HG02884 (cell line): Measurements from ENCODE around the gene AP1S1.
"Not testable (repeated sequence)": the region's sequence is repeated elsewhere in the genome, so short reads cannot be mapped to it uniquely, and the experiment has no call there.

Experiments used
- ATAC-seq: cut with Tn5 transposase; IDR thresholded peaks from one replicate; pipeline ENCODE4 v1.9.1; 2021; ENCODE audit warnings: mild to moderate bottlenecking, moderate library complexity; ENCODE audit not compliant: unreplicated experiment

AP1S1 gene

DNA sequence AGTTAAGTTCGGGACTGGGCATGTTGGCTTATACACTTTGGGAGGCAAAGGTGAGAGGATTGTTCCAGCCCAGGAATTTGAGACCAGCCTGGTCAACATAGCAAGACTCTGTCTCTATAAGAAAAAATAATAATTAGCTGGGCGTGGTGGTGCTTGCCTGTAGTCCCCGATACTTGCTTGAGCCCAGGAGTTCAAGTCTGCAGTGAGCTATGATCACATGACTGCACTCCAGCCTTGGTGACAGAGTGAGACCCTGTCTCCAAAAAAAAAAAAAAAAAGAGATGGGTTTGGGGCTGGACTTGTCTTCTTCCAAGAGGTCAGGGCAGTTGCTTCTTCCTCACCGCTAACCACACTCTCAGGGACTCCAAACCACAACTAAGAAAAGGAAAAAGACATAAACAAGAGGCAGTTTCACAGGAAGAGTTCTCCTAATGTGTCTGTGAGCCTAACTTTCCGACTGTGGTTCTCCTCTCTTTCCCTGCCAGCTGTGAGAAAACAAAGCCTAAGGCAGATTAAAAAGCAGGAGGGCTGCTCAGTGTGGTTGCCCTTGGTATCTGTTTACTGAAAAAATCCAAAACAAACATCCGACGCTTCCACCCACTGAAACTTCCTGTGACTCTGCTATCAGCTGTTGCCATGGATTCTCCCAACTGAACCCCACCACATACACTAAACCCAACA is 29.8 kb upstream of the AP1S1 start:
- no peak for ATAC-seq

DNA sequence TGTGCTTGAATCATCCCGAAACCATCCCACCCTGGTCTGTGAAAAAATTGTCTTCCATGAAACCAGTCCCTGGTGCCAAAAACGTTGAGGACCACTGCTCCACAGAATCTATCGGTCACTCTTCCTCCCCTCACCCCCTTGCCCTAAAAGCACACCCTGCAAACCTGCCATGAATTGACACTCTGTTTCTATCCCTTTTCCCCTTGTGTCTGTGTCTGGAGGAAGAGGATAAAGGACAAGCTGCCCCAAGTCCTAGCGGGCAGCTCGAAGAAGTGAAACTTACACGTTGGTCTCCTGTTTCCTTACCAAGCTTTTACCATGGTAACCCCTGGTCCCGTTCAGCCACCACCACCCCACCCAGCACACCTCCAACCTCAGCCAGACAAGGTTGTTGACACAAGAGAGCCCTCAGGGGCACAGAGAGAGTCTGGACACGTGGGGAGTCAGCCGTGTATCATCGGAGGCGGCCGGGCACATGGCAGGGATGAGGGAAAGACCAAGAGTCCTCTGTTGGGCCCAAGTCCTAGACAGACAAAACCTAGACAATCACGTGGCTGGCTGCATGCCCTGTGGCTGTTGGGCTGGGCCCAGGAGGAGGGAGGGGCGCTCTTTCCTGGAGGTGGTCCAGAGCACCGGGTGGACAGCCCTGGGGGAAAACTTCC is 28.2 kb upstream of the AP1S1 start:
- no peak for ATAC-seq

DNA sequence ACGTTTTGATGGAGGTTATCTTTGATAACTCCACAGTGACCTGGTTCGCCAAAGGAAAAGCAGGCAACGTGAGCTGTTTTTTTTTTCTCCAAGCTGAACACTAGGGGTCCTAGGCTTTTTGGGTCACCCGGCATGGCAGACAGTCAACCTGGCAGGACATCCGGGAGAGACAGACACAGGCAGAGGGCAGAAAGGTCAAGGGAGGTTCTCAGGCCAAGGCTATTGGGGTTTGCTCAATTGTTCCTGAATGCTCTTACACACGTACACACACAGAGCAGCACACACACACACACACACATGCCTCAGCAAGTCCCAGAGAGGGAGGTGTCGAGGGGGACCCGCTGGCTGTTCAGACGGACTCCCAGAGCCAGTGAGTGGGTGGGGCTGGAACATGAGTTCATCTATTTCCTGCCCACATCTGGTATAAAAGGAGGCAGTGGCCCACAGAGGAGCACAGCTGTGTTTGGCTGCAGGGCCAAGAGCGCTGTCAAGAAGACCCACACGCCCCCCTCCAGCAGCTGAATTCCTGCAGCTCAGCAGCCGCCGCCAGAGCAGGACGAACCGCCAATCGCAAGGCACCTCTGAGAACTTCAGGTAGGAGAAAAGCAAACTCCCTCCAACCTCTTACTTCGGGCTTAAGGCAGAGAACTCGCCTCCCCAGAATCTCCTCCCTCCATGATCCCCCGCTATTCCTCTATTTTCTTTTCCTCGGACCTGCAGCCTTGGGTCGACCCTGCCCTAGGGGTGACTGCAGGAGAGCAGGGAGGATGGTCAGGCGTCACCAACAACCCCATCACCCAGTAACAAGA is 27.4 kb upstream of the AP1S1 start, which contains the start of gene SERPINE1:
TSS of gene SERPINE1 (plus strand) at position 454 of the 809 bp plus-strand sequence. CDS start 1,290 bp downstream, outside the sequence.
- ATAC-seq, result no peak

DNA sequence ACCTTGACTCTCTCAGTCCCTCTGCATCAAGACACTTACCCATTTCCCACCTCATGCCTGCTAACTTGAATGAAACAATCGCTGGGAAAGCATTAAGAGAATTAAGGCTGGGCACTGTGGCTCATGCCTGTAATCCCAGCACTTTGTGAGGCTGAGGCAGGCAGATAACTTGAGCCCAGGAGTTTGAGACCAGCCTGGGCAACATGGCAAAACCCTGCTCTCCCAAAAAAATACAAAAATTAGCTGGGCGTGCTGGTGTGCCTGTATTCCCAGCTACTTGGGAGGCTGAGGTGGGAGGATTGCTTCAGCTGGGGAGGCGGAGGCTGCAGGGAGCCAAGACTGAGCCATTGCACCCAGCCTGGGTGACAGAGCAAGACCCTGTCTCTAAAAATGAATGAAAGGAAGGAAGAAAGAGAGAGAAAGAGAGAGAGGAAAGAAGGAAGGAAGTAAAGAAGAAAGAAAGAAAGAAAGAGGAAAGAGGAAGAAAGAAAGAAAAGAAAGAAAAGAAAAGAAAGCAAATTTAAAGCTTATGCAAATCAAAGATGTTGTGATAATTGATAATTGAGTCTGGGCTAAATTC is 26.7 kb upstream of the AP1S1 start:
- ATAC-seq, result no peak

DNA sequence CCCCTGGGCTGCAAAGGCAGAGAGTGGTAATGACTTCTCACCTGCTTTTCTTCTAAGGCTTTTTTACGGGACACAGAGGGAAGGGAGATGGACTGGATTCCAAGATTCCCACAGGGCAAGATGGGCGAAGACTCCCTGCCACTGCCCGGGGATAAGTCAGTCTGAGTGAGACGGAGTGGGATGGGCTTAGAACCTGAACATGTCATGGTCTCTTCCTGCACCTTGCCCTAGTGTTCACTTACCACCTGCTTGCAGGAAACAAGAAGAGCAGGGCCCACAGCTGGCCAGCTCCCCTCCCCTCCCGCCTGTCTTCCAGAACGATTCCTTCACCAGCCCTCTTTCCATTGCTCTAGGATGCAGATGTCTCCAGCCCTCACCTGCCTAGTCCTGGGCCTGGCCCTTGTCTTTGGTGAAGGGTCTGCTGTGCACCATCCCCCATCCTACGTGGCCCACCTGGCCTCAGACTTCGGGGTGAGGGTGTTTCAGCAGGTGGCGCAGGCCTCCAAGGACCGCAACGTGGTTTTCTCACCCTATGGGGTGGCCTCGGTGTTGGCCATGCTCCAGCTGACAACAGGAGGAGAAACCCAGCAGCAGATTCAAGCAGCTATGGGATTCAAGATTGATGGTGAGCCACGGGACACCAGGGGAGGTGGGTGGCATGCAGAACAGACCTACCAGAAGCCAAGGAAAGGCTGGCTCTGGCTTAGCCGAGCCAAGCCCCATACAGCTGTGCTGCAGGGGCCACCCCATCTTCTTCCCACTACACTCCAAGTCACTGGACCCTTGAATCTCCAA is 26.0 kb upstream of the AP1S1 start:
- no peak for ATAC-seq

DNA sequence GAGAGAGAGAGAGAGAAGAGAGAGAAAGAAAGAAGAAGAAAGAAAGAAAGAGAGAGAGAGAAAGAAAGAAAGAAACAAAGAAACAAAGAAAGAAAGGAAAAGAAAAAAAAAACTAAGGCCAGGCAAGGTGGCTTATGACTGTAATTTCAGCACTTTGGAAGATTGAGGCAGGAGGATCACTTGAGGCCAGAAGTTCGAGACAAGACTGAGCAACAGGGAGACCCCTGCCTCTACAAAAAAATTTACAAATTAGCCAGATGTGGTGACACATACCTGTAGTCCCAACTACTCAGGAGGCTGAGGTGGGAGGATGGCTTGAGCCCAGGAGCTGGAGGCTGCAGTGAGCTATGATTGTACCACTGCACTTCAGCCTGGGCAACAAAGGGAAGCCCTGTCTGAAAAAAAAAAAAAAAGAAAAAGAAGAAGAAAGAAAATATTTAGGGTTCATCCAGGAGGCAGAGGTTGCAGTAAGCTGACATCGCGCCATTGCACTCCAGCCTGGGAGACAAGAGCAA is 24.6 kb upstream of the AP1S1 start:
- ATAC-seq, result no peak

DNA sequence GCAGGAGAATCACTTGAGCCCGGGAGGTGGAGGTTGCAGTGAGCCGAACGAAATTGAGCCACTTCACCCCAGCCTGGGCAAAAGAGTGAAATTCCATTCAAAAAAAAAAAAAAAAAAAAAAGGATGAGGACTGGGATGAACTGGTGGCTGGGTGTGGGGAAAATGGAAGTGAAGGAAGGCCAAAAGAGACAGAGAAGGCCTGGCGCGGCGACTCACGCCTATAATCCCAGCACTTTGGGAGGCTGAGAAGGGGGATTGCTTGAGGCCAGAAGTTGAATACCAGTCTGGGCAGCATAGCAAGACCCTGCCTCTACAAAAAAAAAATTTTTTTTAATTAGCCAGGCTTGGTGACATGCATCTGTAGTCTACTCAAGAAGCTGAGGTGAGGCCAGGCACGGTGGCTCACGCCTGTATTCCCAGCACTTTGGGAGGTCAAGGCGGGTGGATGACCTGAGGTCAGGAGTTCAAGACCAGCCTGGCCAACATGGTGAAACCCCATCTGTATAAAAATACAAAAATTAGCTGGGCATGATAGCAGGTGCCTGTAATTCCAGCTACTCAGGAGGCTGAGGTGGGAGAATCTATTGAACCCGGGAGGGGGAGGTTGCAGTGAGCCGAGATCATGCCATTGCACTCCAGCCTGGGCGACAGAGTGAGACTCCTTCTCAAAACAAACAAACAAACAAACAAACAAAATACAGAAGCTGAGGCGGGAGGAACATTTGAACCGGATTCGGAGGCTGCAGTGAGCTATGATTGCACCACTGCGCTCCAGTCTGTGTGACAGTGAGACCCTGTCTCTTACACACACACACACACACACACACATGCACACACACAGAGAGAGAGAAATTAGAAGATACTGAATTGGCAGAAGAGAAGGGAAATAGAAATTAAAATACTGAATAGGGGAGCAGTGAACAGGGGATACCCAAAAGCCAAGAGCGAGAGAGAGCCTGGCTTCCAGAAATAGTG is 21.4 kb upstream of the AP1S1 start:
- not testable (repeated sequence) for ATAC-seq

DNA sequence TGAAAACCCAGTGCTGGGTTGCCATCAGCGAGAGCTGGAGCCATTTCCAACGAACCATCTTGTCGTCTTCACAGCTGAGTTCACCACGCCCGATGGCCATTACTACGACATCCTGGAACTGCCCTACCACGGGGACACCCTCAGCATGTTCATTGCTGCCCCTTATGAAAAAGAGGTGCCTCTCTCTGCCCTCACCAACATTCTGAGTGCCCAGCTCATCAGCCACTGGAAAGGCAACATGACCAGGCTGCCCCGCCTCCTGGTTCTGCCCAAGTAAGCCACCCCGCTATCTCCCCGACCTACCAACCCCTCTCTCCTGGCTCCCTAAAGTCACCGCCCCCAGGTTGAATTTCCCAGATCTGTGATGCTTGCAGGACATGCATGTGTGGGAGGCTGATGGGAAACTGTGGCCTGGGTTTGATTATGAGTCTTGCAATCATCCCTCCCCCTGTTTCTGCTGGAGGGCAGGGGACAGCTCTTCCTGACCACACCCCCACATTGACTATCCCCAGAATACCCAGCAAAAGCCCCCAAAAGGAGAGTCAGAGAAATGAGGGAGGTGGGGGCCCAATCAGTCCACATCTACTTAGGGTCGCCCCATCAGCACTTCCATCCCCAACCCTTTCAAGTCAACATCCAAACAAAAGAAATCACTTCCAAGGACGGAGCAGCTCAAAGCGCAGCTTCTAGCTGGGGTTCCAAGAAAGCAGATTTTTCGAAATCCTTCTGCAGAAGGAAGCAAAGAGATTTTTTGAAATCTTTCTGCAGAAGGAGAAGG is 20.5 kb upstream of the AP1S1 start:
- no peak for ATAC-seq

DNA sequence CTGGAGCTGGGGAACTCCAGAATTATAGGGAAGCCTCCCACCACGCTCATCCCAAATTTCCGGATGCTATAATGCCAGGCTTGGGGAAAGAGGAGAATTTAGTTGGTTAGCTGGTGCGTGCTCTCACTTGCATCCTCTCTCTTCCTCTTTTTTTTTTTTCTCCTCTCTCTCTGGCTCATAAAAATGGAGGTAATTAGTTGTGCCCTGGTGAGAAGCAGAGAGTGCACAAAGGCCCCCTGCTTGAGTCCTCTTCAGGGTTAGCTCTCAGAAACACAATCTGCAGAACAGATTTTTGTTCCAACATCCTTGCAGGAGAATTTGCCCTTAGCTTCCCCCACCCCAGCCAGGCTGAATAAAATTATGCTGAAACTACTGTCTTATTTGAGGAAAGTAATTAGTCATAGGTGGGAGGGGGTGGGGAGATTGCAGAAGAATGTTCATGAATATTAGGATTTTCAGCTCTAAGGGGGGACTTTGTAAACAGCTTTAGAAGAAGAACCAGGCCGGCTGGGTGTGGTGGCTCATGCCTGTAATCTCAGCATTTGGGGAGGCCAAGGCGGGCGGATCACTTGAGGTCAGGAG is 19.8 kb upstream of the AP1S1 start:
- ATAC-seq, result no peak

DNA sequence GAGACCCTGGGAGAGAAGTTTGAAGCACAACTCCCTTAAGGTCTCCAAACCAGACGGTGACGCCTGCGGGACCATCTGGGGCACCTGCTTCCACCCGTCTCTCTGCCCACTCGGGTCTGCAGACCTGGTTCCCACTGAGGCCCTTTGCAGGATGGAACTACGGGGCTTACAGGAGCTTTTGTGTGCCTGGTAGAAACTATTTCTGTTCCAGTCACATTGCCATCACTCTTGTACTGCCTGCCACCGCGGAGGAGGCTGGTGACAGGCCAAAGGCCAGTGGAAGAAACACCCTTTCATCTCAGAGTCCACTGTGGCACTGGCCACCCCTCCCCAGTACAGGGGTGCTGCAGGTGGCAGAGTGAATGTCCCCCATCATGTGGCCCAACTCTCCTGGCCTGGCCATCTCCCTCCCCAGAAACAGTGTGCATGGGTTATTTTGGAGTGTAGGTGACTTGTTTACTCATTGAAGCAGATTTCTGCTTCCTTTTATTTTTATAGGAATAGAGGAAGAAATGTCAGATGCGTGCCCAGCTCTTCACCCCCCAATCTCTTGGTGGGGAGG is 16.5 kb upstream of the AP1S1 start:
- no peak for ATAC-seq

DNA sequence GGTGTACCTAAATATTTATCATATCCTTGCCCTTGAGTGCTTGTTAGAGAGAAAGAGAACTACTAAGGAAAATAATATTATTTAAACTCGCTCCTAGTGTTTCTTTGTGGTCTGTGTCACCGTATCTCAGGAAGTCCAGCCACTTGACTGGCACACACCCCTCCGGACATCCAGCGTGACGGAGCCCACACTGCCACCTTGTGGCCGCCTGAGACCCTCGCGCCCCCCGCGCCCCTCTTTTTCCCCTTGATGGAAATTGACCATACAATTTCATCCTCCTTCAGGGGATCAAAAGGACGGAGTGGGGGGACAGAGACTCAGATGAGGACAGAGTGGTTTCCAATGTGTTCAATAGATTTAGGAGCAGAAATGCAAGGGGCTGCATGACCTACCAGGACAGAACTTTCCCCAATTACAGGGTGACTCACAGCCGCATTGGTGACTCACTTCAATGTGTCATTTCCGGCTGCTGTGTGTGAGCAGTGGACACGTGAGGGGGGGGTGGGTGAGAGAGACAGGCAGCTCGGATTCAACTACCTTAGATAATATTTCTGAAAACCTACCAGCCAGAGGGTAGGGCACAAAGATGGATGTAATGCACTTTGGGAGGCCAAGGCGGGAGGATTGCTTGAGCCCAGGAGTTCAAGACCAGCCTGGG is 15.9 kb upstream of the AP1S1 start:
- no peak for ATAC-seq

DNA sequence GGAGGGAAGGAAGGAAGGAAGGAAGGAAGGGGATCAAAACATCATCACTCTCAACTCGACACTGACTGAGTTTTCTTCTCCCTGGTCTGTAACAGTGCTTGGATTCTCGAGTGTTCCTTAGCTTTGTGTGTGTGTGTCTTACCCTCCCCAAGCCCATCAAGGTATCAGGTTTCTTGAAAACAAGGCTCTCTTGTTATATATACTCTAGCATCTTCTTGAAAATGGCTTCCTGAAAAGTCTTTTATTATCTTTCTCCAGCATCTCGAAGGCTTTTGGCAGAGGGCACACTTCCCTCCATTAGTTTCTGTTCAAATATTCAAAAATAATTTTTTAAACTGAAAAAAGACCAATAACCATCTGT is 14.0 kb upstream of the AP1S1 start:
- no peak for ATAC-seq

DNA sequence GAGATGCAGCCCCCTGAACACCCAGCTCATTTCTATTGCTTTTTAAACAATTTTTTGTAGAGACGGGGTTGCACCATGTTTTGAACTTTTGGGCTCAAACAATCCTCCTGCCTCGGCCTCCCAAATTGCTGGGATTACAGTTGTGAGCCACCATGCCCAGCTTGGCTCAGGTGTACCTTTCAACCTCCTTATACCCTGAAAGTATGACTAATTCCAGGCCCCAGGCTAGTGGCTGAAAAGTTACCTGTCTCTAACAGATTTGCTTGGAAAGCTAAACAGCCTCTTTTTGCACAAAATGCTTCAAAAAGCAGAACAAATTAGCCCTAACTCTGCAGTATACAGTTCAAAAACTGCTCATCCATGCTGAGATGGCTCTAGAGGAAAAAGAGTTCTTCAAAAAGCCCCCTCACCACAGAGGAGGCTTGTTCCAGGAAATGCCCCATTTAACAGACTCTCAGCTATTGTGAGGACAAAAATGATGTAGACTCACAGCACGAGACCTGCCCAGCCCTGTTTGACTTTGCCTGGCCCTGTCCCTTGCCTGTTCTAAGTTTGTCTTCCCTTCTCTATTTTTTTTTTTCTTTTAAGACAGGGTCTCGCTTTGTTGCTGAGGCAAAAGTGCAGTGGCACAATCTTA is 13.4 kb upstream of the AP1S1 start:
- ATAC-seq, result no peak

DNA sequence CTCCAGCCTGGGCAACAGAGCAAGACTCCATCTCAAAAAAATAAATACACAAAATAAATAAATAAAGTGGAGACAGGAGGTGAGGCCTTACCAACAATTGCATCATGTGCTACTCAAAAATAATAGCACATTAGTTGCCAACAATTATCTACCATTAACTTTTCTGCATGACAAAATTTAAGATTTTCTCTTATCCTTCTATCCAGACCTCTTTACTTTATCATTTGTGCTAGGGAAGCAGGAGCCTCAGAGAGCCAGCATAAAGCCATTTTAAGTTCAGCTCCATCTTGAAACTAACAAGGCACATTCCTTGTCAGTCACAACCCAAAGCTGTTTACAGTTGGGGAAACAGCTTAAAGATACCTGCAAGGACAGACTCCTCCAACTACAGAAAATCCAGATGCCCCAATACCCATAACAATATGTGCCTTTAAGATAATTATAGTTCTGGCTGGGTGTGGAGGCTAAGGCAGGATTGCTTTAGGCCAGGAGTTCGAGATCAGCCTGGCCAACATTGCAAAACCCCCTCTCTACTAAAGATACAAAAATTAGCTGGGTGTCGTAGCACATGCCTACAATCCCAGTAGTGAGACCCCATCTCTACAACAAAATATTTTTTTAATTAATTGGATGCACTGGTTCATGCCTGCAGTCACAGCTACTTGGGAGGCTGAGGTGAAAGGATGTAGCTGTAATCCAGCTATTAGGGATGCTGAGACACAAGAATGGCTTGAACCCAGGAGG is 2.2 kb upstream of the AP1S1 start:
- ATAC-seq, result no peak

DNA sequence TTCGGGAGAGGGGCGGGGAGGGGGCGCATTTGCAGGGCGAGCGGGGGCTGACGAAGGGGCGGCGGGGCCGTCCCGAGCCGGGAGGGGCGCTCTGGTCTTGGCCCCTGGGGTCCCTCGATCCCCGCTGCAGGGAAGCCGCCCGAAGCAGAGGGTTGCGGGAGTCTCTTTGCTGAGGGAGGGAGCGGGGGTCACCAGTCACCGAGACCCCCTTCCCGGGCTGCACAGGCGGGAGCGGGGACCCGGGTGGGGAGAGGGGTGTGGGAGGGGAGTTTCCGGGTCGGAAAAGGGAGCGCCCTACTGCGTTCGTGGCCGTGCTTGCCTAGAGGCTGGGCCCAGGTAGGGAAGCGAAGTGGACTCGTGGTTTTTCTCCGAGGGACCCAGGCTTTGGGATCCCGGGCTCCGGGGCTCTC is 422 bp downstream of the AP1S1 start:
- ATAC-seq, result peak; percentile 15

DNA sequence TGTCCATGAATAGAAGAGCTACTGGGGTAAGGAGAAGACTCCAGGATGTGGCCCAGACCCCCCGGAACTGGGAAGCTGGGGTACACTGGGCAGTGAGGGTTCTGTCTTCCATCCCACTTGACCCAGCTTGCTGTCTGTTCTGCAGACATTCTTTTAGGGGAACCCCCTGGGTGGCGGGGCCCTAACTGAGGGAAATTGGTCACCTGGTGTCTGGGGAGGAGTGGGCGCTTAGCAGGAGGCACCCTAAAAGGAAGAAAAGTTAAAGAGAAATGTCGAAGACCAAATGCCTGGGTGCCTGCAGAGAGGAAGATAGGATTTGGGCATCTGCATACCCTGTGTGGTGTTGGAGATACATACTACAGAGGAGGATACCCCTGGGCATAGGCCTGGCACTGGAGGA is 1.0 kb downstream of the AP1S1 start:
- no peak for ATAC-seq
